ENCODE data around the gene FGFR4.

Gene FGFR4

DNA sequence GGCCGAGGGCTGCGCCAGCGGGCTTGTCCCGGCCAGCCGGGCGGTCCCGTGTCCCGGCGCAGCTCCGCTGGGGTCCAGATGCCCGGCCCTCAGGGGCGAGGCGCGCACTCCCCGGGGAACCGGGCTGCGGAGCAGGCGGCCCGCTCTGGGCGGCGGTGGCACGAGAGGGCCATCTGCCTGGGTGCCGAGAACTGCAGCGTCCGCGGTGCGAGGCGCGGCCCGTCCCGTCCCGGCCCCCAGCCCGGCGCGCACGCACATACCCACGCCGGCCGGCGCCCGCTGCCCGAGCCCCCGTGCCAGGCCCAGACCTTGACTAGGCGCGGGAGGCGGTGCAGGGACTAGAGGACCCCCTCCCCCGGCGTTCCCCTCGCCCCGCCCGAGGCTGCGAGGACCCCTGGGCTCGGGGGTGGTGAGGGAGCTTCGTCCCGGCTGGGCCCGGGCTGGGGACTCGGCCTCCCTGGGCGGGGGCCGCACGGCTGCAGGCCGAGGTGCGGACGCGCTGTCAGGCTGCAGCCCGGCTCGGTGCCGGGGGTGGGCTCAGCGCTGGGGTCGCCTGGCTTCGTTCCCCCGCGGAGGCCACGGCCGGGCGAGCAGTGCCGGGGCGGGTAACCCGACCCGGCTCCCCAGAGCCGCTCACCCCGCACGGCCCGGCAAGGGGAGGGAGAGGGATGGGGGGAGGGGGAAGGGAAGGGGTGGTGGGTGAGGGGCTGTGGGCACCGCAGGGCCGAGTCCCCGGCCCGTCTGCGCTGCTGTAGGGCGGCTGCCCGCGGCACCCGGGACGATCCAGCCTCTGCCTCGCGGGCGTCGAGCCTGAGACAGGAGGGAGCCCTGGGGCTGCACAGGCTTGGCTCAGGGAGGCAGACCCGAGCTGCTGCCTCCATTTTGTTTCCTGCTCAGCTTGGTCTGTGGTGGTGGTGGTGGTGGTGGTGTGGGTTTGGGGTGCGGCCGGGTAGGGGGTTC is 45.7 kb downstream of the FGFR4 start:
- no peak for DNase-seq (ENCODE audit: low read depth)

GRCh38 chr5:177133096-177133852 is 46.6 kb downstream of the FGFR4 start, which contains the start of gene NSD1:
TSS of gene NSD1 (plus strand) at chr5:177133773. CDS start at chr5:177135104, 1,331 bp downstream.
- DNase-seq (ENCODE audit: low read depth) = peak; percentile 84

DNA sequence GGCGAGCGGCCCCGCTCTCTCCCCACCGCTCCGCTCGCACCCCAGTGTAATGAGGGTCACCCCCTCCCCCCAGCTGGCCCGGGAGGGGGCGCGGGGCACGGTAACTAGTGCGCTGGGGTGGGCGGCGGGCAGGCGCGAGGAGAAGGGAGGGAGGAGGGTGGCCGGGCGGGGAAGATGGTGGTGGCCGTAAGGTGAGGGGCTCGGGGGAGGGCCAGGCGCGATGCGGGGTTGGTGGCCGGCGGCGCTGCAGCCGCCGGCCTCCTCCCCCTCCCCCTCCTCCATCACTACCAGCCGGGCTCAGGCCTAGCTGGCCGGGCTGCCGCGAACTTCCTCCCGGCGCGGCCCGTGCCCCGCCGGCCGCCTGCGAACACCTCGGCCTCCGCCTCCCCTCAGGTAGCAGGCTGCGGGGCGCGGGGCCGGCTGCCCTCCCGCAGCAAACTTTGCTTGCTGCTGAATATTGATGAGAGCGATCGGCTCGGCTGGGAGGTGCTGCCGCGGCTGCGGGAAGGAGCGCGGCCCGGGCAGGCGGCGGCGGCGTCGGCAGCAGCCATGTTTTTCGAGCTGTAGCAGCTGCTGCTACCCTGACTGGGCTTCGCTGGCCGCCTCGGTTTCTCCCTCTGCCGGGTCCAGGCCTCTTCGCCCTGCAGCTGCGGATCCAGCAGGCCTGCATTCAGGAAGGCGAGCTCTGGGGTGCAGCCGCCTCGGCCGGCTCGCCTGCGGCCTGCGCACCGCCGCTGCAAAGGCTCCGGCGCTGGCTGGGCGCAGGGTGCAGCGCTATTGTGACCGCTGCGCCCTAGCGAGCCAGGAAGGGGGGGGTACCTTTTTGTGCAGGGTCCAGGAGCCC is 47.4 kb downstream of the FGFR4 start:
- peak; percentile 25 for DNase-seq (ENCODE audit: low read depth)

- DNase-seq (ENCODE audit: low read depth) = no peak
These were observed 48.0 kb downstream of the FGFR4 start for GRCh38 chr5:177134697-177135225.

GRCh38 chr5:177140312-177140711 is 53.6 kb downstream of the FGFR4 start:
- no peak for DNase-seq (ENCODE audit: low read depth)

GRCh38 chr5:177141496-177141895 is 54.8 kb downstream of the FGFR4 start:
- no peak for DNase-seq (ENCODE audit: low read depth)

- no peak for DNase-seq (ENCODE audit: low read depth)
These were observed 55.4 kb downstream of the FGFR4 start for GRCh38 chr5:177142098-177142611.

GRCh38 chr5:177142778-177143177 is 56.1 kb downstream of the FGFR4 start:
- DNase-seq (ENCODE audit: low read depth) = no peak

DNA sequence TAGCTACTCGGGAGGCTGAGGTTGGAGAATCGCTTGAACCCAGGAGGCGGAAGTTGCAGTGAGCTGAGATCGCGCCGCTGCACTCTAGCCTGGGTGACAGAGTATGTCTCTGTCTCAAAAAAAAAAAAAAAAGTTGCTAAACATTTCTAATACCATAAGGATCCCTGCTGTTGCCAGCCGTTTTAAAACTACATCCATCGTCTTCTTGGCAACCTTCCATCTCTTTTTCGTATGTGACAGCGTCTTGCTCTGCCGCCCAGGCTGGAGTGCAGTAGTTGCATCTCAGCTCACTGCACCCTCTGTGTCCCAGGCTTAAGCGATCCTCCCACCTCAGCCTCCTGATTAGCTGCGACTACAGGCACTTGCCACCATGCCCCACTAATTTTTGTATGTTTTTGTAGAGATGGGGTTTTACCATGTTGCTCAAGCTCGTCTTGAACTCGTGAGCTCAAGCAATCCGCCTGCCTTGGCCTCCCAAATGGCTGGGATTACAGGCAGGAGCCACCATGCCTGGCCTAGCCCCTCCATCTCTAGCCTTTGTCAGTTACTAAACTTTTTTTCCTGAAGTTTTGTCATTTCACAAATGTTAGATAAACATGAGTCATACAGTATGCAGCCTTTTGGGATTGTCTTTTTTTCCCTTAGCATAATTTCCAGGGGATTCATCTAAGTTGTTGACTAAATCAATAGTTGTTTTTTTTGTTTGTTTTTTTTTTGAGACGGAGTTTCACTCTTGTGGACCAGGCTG is 60.4 kb downstream of the FGFR4 start:
- DNase-seq (ENCODE audit: low read depth) = no peak
